ENCODE results near the gene ZBTB17. TPM values are rescaled to one million over a fixed set of nuclear protein-coding genes. Genes with fewer than 3 reads are reported as not detected.

The ZBTB17 gene
- total and polyA plus RNA-seq, 2 of the 4 experiments (the other 2 are of a cell fraction): 26.3 to 58.2 TPM

DNA sequence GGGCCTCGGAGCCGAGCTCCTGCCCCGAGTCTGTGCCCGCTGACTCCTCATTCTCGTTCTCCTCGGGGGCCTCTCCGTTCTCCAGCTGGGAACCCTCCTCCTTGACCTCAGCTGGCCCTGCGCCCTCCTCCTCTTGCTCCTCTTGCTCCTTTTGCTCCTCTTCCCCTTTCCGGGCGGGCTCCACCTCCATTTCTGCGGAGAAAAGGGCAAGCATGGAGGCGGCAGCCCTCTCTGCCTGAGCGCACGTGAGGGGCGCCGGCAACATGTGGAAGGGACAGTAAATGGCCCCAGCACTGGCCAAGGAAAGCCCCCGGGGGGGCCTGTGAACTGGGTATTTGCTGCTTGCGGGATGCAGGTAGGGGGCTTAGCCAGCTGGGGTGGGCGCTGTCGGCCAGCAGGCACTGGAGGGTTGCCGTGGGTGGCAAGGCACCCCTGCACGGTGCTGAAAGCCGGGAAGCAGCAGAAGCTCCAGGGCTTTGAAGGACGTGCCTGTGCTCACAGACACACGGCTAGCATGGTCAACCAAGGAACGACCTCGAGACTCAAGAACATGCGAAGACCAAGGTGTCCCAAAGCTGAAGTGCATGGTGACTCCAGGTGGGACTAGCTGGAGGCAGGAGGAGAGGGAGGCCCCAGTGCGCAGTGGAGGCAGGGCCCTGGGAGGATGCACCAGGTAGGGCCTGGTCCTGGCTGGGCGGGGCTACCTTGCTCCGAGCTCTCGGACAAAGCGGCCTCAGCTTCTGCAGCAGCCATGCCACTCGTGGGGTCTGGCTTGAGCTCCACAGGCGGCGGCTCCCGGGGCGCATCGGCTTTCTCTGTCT lies 30.7 kb downstream of the ZBTB17 start:
- BruUV-seq (replicated peaks): no TSS peak
- intact Hi-C loops (cut with micrococcal nuclease): no loop called here
- TF ChIP-seq CHD1 (IDR thresholded peaks at IDR 0.05; ENCODE audit: low read depth, low read length) (no peak), MAFK (IDR thresholded peaks at IDR 0.05; ENCODE audit: low read depth, low read length) (no peak), RFX5 (IDR thresholded peaks at IDR 0.05; ENCODE audit: low read depth, low read length) (no peak), RCOR1 (IDR thresholded peaks at IDR 0.05; ENCODE audit: insufficient replicate concordance, low read length) (no peak), BHLHE40 (IDR thresholded peaks at IDR 0.05; ENCODE audit: low read depth, low read length) (no peak), SMC3 (IDR thresholded peaks at IDR 0.05; ENCODE audit: low read depth, low read length) (no peak), CEBPB (IDR thresholded peaks at IDR 0.05; ENCODE audit: low read depth, low read length) (no peak), MAZ (IDR thresholded peaks at IDR 0.05; ENCODE audit: borderline replicate concordance, low read depth, low read length) (no peak), POLR2A (IDR thresholded peaks at IDR 0.05; ENCODE audit: low read depth, low read length) (no peak), NFE2L2 (IDR thresholded peaks at IDR 0.05; ENCODE audit: low read depth, low read length) (no peak), RAD21 (IDR thresholded peaks at IDR 0.05; ENCODE audit: low read length) (no peak), MXI1 (IDR thresholded peaks at IDR 0.05; ENCODE audit: borderline replicate concordance, low read depth, low read length) (no peak)
- TF ChIP-seq, protein P1, sequence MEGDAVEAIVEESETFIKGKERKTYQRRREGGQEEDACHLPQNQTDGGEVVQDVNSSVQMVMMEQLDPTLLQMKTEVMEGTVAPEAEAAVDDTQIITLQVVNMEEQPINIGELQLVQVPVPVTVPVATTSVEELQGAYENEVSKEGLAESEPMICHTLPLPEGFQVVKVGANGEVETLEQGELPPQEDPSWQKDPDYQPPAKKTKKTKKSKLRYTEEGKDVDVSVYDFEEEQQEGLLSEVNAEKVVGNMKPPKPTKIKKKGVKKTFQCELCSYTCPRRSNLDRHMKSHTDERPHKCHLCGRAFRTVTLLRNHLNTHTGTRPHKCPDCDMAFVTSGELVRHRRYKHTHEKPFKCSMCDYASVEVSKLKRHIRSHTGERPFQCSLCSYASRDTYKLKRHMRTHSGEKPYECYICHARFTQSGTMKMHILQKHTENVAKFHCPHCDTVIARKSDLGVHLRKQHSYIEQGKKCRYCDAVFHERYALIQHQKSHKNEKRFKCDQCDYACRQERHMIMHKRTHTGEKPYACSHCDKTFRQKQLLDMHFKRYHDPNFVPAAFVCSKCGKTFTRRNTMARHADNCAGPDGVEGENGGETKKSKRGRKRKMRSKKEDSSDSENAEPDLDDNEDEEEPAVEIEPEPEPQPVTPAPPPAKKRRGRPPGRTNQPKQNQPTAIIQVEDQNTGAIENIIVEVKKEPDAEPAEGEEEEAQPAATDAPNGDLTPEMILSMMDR (conservative IDR thresholded peaks at IDR 0.05; ENCODE audit: low read depth, low read length): no peak
- TF ChIP-seq, protein P2, sequence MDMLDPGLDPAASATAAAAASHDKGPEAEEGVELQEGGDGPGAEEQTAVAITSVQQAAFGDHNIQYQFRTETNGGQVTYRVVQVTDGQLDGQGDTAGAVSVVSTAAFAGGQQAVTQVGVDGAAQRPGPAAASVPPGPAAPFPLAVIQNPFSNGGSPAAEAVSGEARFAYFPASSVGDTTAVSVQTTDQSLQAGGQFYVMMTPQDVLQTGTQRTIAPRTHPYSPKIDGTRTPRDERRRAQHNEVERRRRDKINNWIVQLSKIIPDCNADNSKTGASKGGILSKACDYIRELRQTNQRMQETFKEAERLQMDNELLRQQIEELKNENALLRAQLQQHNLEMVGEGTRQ (IDR thresholded peaks at IDR 0.05; ENCODE audit: low read depth, low read length): no peak
- TF ChIP-seq, protein P3, sequence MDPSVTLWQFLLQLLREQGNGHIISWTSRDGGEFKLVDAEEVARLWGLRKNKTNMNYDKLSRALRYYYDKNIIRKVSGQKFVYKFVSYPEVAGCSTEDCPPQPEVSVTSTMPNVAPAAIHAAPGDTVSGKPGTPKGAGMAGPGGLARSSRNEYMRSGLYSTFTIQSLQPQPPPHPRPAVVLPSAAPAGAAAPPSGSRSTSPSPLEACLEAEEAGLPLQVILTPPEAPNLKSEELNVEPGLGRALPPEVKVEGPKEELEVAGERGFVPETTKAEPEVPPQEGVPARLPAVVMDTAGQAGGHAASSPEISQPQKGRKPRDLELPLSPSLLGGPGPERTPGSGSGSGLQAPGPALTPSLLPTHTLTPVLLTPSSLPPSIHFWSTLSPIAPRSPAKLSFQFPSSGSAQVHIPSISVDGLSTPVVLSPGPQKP (IDR thresholded peaks at IDR 0.05; ENCODE audit: borderline replicate concordance, low read depth, low read length): no peak

More for the DNA sequence above, 30.7 kb downstream of the ZBTB17 start:
- Histone ChIP-seq H3K56ac (ENCODE audit: extremely low read depth, insufficient read depth, low read length) (no peak overlapping the region), H3K4me2 (ENCODE audit: low read depth, low read length) (no peak overlapping the region), H3K18ac (ENCODE audit: low read depth, low read length) (no peak overlapping the region), H3K36me3 (ENCODE audit: control insufficient read depth, insufficient read depth, low read length) (peaks cover 70% of the 10 kb centered on the region), H2BK20ac (ENCODE audit: low read depth, low read length) (no peak overlapping the region), H3K79me1 (ENCODE audit: low read depth in 1 of 2, low read length in 2 of 2) (peaks cover 26 to 71% of the 10 kb centered on the region in 2 experiments; a peak in 3 of 4 replicates), H2AFZ (replicated peaks; ENCODE audit: low read length, poor library complexity) (no peak overlapping the region), H3K4me3 (ENCODE audit: insufficient read depth, low read depth, low read length) (no peak overlapping the region), H3K27me3 (ENCODE audit: control insufficient read depth, insufficient read depth, low read length) (no peaks in the 10 kb centered on the region), H3K23ac (ENCODE audit: low read depth, low read length) (no peak overlapping the region), H3K9ac (ENCODE audit: low read depth, low read length) (no peak overlapping the region), H3K9me3 (ENCODE audit: control insufficient read depth, insufficient read depth, low read length) (no peaks in the 10 kb centered on the region), H2AK5ac (ENCODE audit: low read depth, low read length) (no peak overlapping the region), H4K20me1 (ENCODE audit: insufficient read depth, low read length) (peaks cover 6% of the 10 kb centered on the region; the same call in 1 of the 2 replicates), H3K27ac (ENCODE audit: insufficient read depth, low read length) (no peak overlapping the region), H4K8ac (ENCODE audit: low read depth in 2 of 2, low read length in 2 of 2) (no peak overlapping the region), H4K5ac (ENCODE audit: low read depth, low read length) (no peak overlapping the region), H4K91ac (ENCODE audit: insufficient read depth, low read depth, low read length) (no peak overlapping the region), H3K4ac (ENCODE audit: low read depth, low read length) (no peak overlapping the region), H2BK120ac (ENCODE audit: low read depth, low read length) (no peak overlapping the region), H2BK15ac (ENCODE audit: low read depth, low read length) (no peak overlapping the region), H3K9me1 (ENCODE audit: insufficient read depth, low read length) (peaks cover 26% of the 10 kb centered on the region), H3K14ac (replicated peaks; ENCODE audit: low read depth, low read length) (no peak overlapping the region), H3K4me1 (ENCODE audit: control insufficient read depth, insufficient read depth, low read length) (peaks cover 19% of the 10 kb centered on the region), H2BK5ac (ENCODE audit: low read depth, low read length, poor library complexity, severe bottlenecking) (no peak overlapping the region), H2AK9ac (replicated peaks; ENCODE audit: low read depth, low read length, poor library complexity) (peak overlapping the region; percentile 62)
- ChIA-PET POLR2A (ENCODE audit: unreplicated experiment) (no interaction called here), CTCF (no interaction called here)
- dilution Hi-C loops (cut with HindIII; ENCODE audit: low sequenced_read_pairs, unreplicated experiment) (no loop called here), in situ Hi-C loops (cut with MboI; ENCODE audit: low sequenced_read_pairs) (no loop called here)
- WGBS, 2 experiments (ENCODE audit: extremely low coverage in 2 of 2, insufficient read length in 1 of 2): 93% methylated on average over 31 of the region's 39 CpGs; no CpG with 5 or more reads in 1 of the 2 experiments
- ATAC-seq (ENCODE audit: low read depth): no peak
- no peak for DNase-seq
